Activated naive CD8-positive, alpha-beta T cell treated with anti-CD3 and anti-CD28 coated beads, Interleukin-2, amount 10 ng/mL, durations not matched to agents 7 days and 5 days (primary cell): ENCODE results near the gene CLSTN1. TPM values are rescaled to one million over a fixed set of nuclear protein-coding genes. Genes with fewer than 3 reads are reported as not detected.

Experiments used
- ATAC-seq: fragments of 150-1000 bp; cut with Tn5 transposase; one replicate; pipeline ENCODE4 v1.10.0; 2021; ENCODE audit warnings: low read depth, moderate library complexity
- POLR2A ChIA-PET: fragments of 350-600 bp; sonication (Branson Sonifier 250); formaldehyde crosslinking; loops from one replicate; lab custom pipeline; 2021; ENCODE audit warnings: antibody characterized with exemption; lab: Charles Lee
- DNase-seq: peaks from one replicate; pipeline ENCODE4 v3.0.0; 2021
- H3K27ac Mint-ChIP-seq: one replicate; pipeline ENCODE4 v1.8.0; 2022; ENCODE audit warnings: mild to moderate bottlenecking, mixed read lengths
- H3K27me3 Mint-ChIP-seq: one replicate; pipeline ENCODE4 v1.8.0; 2022; ENCODE audit warnings: mild to moderate bottlenecking, moderate library complexity, mixed read lengths
- H3K36me3 Mint-ChIP-seq: one replicate; pipeline ENCODE4 v1.8.0; 2021; ENCODE audit warnings: mild to moderate bottlenecking, mixed read lengths
- H3K4me1 Mint-ChIP-seq: one replicate; pipeline ENCODE4 v1.8.0; 2021; ENCODE audit warnings: mixed read lengths
- H3K4me3 Mint-ChIP-seq: one replicate; pipeline ENCODE4 v1.8.0; 2022; ENCODE audit warnings: mild to moderate bottlenecking, moderate library complexity, mixed read lengths
- H3K9me3 Mint-ChIP-seq: one replicate; pipeline ENCODE4 v1.8.0; 2021; ENCODE audit warnings: mixed read lengths
- total RNA-seq, 2 experiments: library from RNA; stranded (reverse); gene quantifications; one replicate each; pipeline ENCODE4 v1.2.3, GENCODE V29; 2021

Gene CLSTN1
- 100 to 1,000 TPM; 104 to 106 TPM for total RNA-seq

- ATAC-seq (peak; percentile 76), DNase-seq (peak; percentile 93)
- Mint-ChIP-seq H3K4me3 (peak within 1 kb of the TSS; percentile 98), H3K27ac (peak within 1 kb of the TSS; percentile 89), H3K36me3 (peaks cover 9% of the 10 kb centered on the region), H3K9me3 (no peaks in the 10 kb centered on the region), H3K27me3 (peaks cover 1% of the 10 kb centered on the region), H3K4me1 (peaks cover 33% of the 10 kb centered on the region)
- POLR2A ChIA-PET = interaction anchor here (0.6 to 1.0 kb wide), 2 partner anchors 22 to 27 kb away, joined by 3 read pairs; no protein-coding TSS in a partner anchor
These were observed at the start of gene CLSTN1 for GRCh38 chr1:9823943-9824701. CLSTN1 (minus strand) TSS chr1:9823965; CDS start chr1:9823733, 232 bp downstream.

- H3K27ac Mint-ChIP-seq = no peak overlapping the region
- DNase-seq (no peak), ATAC-seq (no peak)
- H3K27me3 Mint-ChIP-seq = no peaks in the 10 kb centered on the region
- POLR2A ChIA-PET = interaction anchor here (0.6 to 1.3 kb wide), 3 partner anchors 9 to 229 kb away, joined by 3 read pairs; no protein-coding TSS in a partner anchor
- H3K4me3 Mint-ChIP-seq = no peak overlapping the region
- H3K9me3 Mint-ChIP-seq = no peaks in the 10 kb centered on the region
- H3K4me1 Mint-ChIP-seq = peaks cover 14% of the 10 kb centered on the region
- no peaks in the 10 kb centered on the region for H3K36me3 Mint-ChIP-seq
These were observed 49.6 kb upstream of the CLSTN1 start for GRCh38 chr1:9873385-9873784.

- POLR2A ChIA-PET = interaction anchor here (0.6 to 1.3 kb wide), 5 partner anchors 9 to 1463 kb away, joined by 3 to 5 read pairs (median 3); partner anchors contain the start of gene CENPS
- H3K36me3 Mint-ChIP-seq = no peaks in the 10 kb centered on the region
- no peaks in the 10 kb centered on the region for H3K9me3 Mint-ChIP-seq
- peaks cover 14% of the 10 kb centered on the region for H3K4me1 Mint-ChIP-seq
- no peak overlapping the region for H3K4me3 Mint-ChIP-seq
- ATAC-seq (no peak), DNase-seq (no peak)
- no peaks in the 10 kb centered on the region for H3K27me3 Mint-ChIP-seq
- H3K27ac Mint-ChIP-seq = no peak overlapping the region
These were observed 48.8 kb upstream of the CLSTN1 start for GRCh38 chr1:9872430-9873165.

- ATAC-seq (no peak), DNase-seq (no peak)
- POLR2A ChIA-PET = interaction anchor here (0.6 kb wide), 1 partner anchor 1462 kb away, joined by 5 read pairs; no protein-coding TSS in a partner anchor
- Mint-ChIP-seq H3K27me3 (no peaks in the 10 kb centered on the region), H3K4me3 (no peak overlapping the region), H3K27ac (no peak overlapping the region), H3K4me1 (peaks cover 14% of the 10 kb centered on the region), H3K9me3 (no peaks in the 10 kb centered on the region), H3K36me3 (no peaks in the 10 kb centered on the region)
These were observed 48.1 kb upstream of the CLSTN1 start for GRCh38 chr1:9871707-9872425.

- H3K9me3 Mint-ChIP-seq = no peaks in the 10 kb centered on the region
- no peak overlapping the region for H3K4me3 Mint-ChIP-seq
- DNase-seq = no peak
These were observed 47.3 kb upstream of the CLSTN1 start for GRCh38 chr1:9871021-9871420.

GRCh38 chr1:9870572-9870971 lies 46.8 kb upstream of the CLSTN1 start:
- ATAC-seq = no peak
- H3K36me3 Mint-ChIP-seq = no peaks in the 10 kb centered on the region
- H3K4me1 Mint-ChIP-seq = peaks cover 12% of the 10 kb centered on the region
- H3K4me3 Mint-ChIP-seq = no peak overlapping the region
- POLR2A ChIA-PET = no interaction called here
- no peak overlapping the region for H3K27ac Mint-ChIP-seq
- H3K27me3 Mint-ChIP-seq = no peaks in the 10 kb centered on the region
- no peaks in the 10 kb centered on the region for H3K9me3 Mint-ChIP-seq
- no peak for DNase-seq

More at GRCh38 chr1:9871021-9871420, 47.3 kb upstream of the CLSTN1 start:
- no peaks in the 10 kb centered on the region for H3K27me3 Mint-ChIP-seq
- no peaks in the 10 kb centered on the region for H3K36me3 Mint-ChIP-seq
- peaks cover 12% of the 10 kb centered on the region for H3K4me1 Mint-ChIP-seq
- ATAC-seq = no peak
- POLR2A ChIA-PET = no interaction called here
- H3K27ac Mint-ChIP-seq = no peak overlapping the region

GRCh38 chr1:9869831-9870251 lies 46.1 kb upstream of the CLSTN1 start:
- H3K9me3 Mint-ChIP-seq = no peaks in the 10 kb centered on the region
- H3K27me3 Mint-ChIP-seq = no peaks in the 10 kb centered on the region
- H3K4me3 Mint-ChIP-seq = no peak overlapping the region
- ATAC-seq (no peak), DNase-seq (no peak)
- POLR2A ChIA-PET = interaction anchor here (0.6 kb wide), 2 partner anchors 12 to 90 kb away, joined by 3 to 5 read pairs; no protein-coding TSS in a partner anchor
- H3K27ac Mint-ChIP-seq = no peak overlapping the region
- H3K4me1 Mint-ChIP-seq = peaks cover 8% of the 10 kb centered on the region
- no peaks in the 10 kb centered on the region for H3K36me3 Mint-ChIP-seq

GRCh38 chr1:9868244-9868590 lies 44.5 kb upstream of the CLSTN1 start:
- H3K27me3 Mint-ChIP-seq = no peaks in the 10 kb centered on the region
- no peaks in the 10 kb centered on the region for H3K9me3 Mint-ChIP-seq
- H3K4me1 Mint-ChIP-seq = peaks cover 8% of the 10 kb centered on the region
- H3K4me3 Mint-ChIP-seq = no peak overlapping the region
- no peak for DNase-seq
- POLR2A ChIA-PET = interaction anchor here (1.2 kb wide), 1 partner anchor 86 kb away, joined by 4 read pairs; no protein-coding TSS in a partner anchor
- ATAC-seq = no peak
- no peak overlapping the region for H3K27ac Mint-ChIP-seq
- no peaks in the 10 kb centered on the region for H3K36me3 Mint-ChIP-seq

GRCh38 chr1:9867408-9868243 lies 43.9 kb upstream of the CLSTN1 start:
- DNase-seq = peak; percentile 90
- no peaks in the 10 kb centered on the region for H3K27me3 Mint-ChIP-seq
- H3K36me3 Mint-ChIP-seq = no peaks in the 10 kb centered on the region
- H3K4me1 Mint-ChIP-seq = peaks cover 8% of the 10 kb centered on the region
- no peaks in the 10 kb centered on the region for H3K9me3 Mint-ChIP-seq
- no peak overlapping the region for H3K4me3 Mint-ChIP-seq
- no peak overlapping the region for H3K27ac Mint-ChIP-seq
- POLR2A ChIA-PET = interaction anchor here (1.2 kb wide), 1 partner anchor 85 kb away, joined by 4 read pairs; no protein-coding TSS in a partner anchor
- peak; percentile 97 for ATAC-seq

GRCh38 chr1:9866836-9867235 lies 43.1 kb upstream of the CLSTN1 start:
- Mint-ChIP-seq H3K27ac (peak overlapping the region; percentile 76), H3K9me3 (no peaks in the 10 kb centered on the region), H3K27me3 (no peaks in the 10 kb centered on the region), H3K4me1 (peaks cover 8% of the 10 kb centered on the region), H3K36me3 (no peaks in the 10 kb centered on the region), H3K4me3 (no peak overlapping the region)
- no peak for DNase-seq
- no peak for ATAC-seq
- POLR2A ChIA-PET = no interaction called here

GRCh38 chr1:9865724-9866123 lies 42.0 kb upstream of the CLSTN1 start:
- H3K27ac Mint-ChIP-seq = no peak overlapping the region
- POLR2A ChIA-PET = interaction anchor here (0.6 to 0.9 kb wide), 2 partner anchors 52 to 81 kb away, joined by 3 to 4 read pairs; no protein-coding TSS in a partner anchor
- DNase-seq (no peak), ATAC-seq (no peak)
- no peaks in the 10 kb centered on the region for H3K27me3 Mint-ChIP-seq
- no peak overlapping the region for H3K4me3 Mint-ChIP-seq
- H3K36me3 Mint-ChIP-seq = no peaks in the 10 kb centered on the region
- H3K4me1 Mint-ChIP-seq = peaks cover 7% of the 10 kb centered on the region
- H3K9me3 Mint-ChIP-seq = no peaks in the 10 kb centered on the region

- no peak for ATAC-seq
- H3K36me3 Mint-ChIP-seq = peaks cover 5% of the 10 kb centered on the region
- DNase-seq = no peak
- POLR2A ChIA-PET = interaction anchor here (0.7 to 1.2 kb wide), 2 partner anchors 63 to 133 kb away, joined by 3 to 4 read pairs; no protein-coding TSS in a partner anchor
- peaks cover 11% of the 10 kb centered on the region for H3K4me1 Mint-ChIP-seq
- no peak overlapping the region for H3K4me3 Mint-ChIP-seq
- no peaks in the 10 kb centered on the region for H3K27me3 Mint-ChIP-seq
- no peak overlapping the region for H3K27ac Mint-ChIP-seq
- H3K9me3 Mint-ChIP-seq = no peaks in the 10 kb centered on the region
These were observed 39.6 kb upstream of the CLSTN1 start for GRCh38 chr1:9863371-9863770.
